ENCODE measurements around the gene CNIH4. TPM values are rescaled to one million over a fixed set of nuclear protein-coding genes. Genes with fewer than 3 reads are reported as not detected.
A peak's percentile ranks its signal among the peaks of the same experiment; 100 is the strongest.

Gene CNIH4
- total RNA-seq, 1 experiment from 2014 or later: 93.8 TPM

GRCh38 chr1:224377676-224378006 lies 21.0 kb downstream of the CNIH4 start:
- peak; percentile 21 to 68 for DNase-seq
- H4K20me1 ChIP-seq (ENCODE audit: insufficient read depth): no peaks in the 10 kb centered on the region; the same call in 1 of the 2 replicates
- intact Hi-C loops (cut with micrococcal nuclease; ENCODE audit: unreplicated experiment): no loop called here
- H3K4me1 ChIP-seq (replicated peaks; ENCODE audit: insufficient read depth): peaks cover 18% of the 10 kb centered on the region
- no peak overlapping the region for H2AFZ ChIP-seq
- H3K27ac ChIP-seq: 0 out of 2 replicates have a peak overlapping the region, but pooled peaks have one; percentile 11
- H3F3A ChIP-seq (ENCODE audit: insufficient read depth, low read depth): peaks cover 35% of the 10 kb centered on the region
- H3K4me2 ChIP-seq: no peak overlapping the region
- no peak overlapping the region for H3K4me3 ChIP-seq
- H3K36me3 ChIP-seq (ENCODE audit: low read depth): peaks cover 24% of the 10 kb centered on the region
- H3K9me3 ChIP-seq (ENCODE audit: insufficient read depth, low read depth): no peaks in the 10 kb centered on the region
- CTCF ChIA-PET: no interaction called here
- H3K27me3 ChIP-seq (ENCODE audit: insufficient read depth, low read depth): no peaks in the 10 kb centered on the region
- H3K79me2 ChIP-seq (ENCODE audit: low read depth): no peaks in the 10 kb centered on the region
- no peaks in the 10 kb centered on the region for H3K9me2 ChIP-seq (ENCODE audit: insufficient read depth)
- TF ChIP-seq CTCF (conservative IDR thresholded peaks at IDR 0.05) (no peak), EZH2 (IDR thresholded peaks at IDR 0.05; ENCODE audit: low read depth) (no peak)
- no TSS peak for BruUV-seq (replicated peaks)
- POLR2A ChIA-PET (ENCODE audit: unreplicated experiment): no interaction called here

- H3K79me2 ChIP-seq (ENCODE audit: low read depth): no peaks in the 10 kb centered on the region
- intact Hi-C loops (cut with micrococcal nuclease; ENCODE audit: unreplicated experiment): no loop called here
- DNase-seq: no peak
- ChIA-PET CTCF (no interaction called here), POLR2A (ENCODE audit: unreplicated experiment) (interaction anchor here (0.6 kb wide), 1 partner anchor 22 kb away, joined by 4 read pairs; no protein-coding TSS in a partner anchor)
- no peaks in the 10 kb centered on the region; the same call in 1 of the 2 replicates for H4K20me1 ChIP-seq (ENCODE audit: insufficient read depth)
- no peaks in the 10 kb centered on the region for H3K9me3 ChIP-seq (ENCODE audit: insufficient read depth, low read depth)
- H3K4me3 ChIP-seq: no peak overlapping the region
- H3K27me3 ChIP-seq (ENCODE audit: insufficient read depth, low read depth): no peaks in the 10 kb centered on the region
- H3K36me3 ChIP-seq (ENCODE audit: low read depth): peaks cover 14% of the 10 kb centered on the region; the same call in 1 of the 2 replicates
- no peak overlapping the region for H3K4me2 ChIP-seq
- peaks cover 18% of the 10 kb centered on the region for H3K4me1 ChIP-seq (replicated peaks; ENCODE audit: insufficient read depth)
- H2AFZ ChIP-seq: no peak overlapping the region
- no peaks in the 10 kb centered on the region for H3K9me2 ChIP-seq (ENCODE audit: insufficient read depth)
- TF ChIP-seq CTCF (conservative IDR thresholded peaks at IDR 0.05): no peak
- TF ChIP-seq EZH2 (IDR thresholded peaks at IDR 0.05; ENCODE audit: low read depth): no peak
- no peak overlapping the region for H3K27ac ChIP-seq
- no TSS peak for BruUV-seq (replicated peaks)
- peaks cover 47% of the 10 kb centered on the region for H3F3A ChIP-seq (ENCODE audit: insufficient read depth, low read depth)
These were observed 22.4 kb downstream of the CNIH4 start for GRCh38 chr1:224378855-224379631.

DNA sequence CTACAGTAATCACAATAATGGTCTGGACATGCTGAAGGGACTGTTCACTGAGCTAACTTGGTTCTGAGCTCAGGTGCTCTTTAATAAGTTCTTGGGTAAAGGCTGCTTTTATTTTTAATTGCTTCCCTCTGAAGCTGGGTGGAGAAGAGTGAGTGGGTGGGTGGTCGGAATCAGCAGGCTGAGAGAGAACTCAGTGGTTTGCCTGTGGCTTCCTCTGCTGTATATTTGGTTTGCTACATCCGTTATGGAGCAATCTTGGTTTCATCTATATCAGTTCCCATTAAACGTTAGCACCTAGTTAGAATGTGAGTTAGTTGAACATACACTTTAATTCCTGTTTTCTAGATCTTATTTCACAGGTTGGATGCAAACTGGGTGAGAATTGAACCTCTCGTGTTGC lies 23.3 kb downstream of the CNIH4 start:
- peaks cover 18% of the 10 kb centered on the region for H3K4me1 ChIP-seq (replicated peaks; ENCODE audit: insufficient read depth)
- ChIA-PET POLR2A (ENCODE audit: unreplicated experiment) (interaction anchor here (0.6 kb wide), 1 partner anchor 678 kb away, joined by 3 read pairs; no protein-coding TSS in a partner anchor), CTCF (no interaction called here)
- no peaks in the 10 kb centered on the region for H3K79me2 ChIP-seq (ENCODE audit: low read depth)
- no peaks in the 10 kb centered on the region for H3K9me2 ChIP-seq (ENCODE audit: insufficient read depth)
- no peak overlapping the region for H3K4me2 ChIP-seq
- H4K20me1 ChIP-seq (ENCODE audit: insufficient read depth): no peaks in the 10 kb centered on the region
- H3K27ac ChIP-seq: no peak overlapping the region
- H3K36me3 ChIP-seq (ENCODE audit: low read depth): peaks cover 17% of the 10 kb centered on the region; the same call in 1 of the 2 replicates
- no peak overlapping the region for H2AFZ ChIP-seq
- H3K9me3 ChIP-seq (ENCODE audit: insufficient read depth, low read depth): no peaks in the 10 kb centered on the region
- BruUV-seq (replicated peaks): no TSS peak
- H3K27me3 ChIP-seq (ENCODE audit: insufficient read depth, low read depth): no peaks in the 10 kb centered on the region
- H3F3A ChIP-seq (ENCODE audit: insufficient read depth, low read depth): peaks cover 54% of the 10 kb centered on the region
- intact Hi-C loops (cut with micrococcal nuclease; ENCODE audit: unreplicated experiment): no loop called here
- no peak for DNase-seq
- no peak for TF ChIP-seq CTCF (conservative IDR thresholded peaks at IDR 0.05)
- no peak for TF ChIP-seq EZH2 (IDR thresholded peaks at IDR 0.05; ENCODE audit: low read depth)
- H3K4me3 ChIP-seq: no peak overlapping the region

All from PC-9 (cell line).